Measurements from ENCODE around the gene AHSA1.

The AHSA1 gene

GRCh38 chr14:77508249-77508648 lies 50.4 kb downstream of the AHSA1 start:
- DNase-seq (ENCODE audit: low read depth): peak; percentile 49
- no peak overlapping the region for H3K4me3 ChIP-seq (ENCODE audit: low read length)
- TF ChIP-seq CTCF (conservative IDR thresholded peaks at IDR 0.05; ENCODE audit: low read length): no peak

GRCh38 chr14:77508876-77509275 lies 51.0 kb downstream of the AHSA1 start:
- no peak overlapping the region for H3K4me3 ChIP-seq (ENCODE audit: low read length)
- TF ChIP-seq CTCF (conservative IDR thresholded peaks at IDR 0.05; ENCODE audit: low read length): no peak
- no peak for DNase-seq (ENCODE audit: low read depth)

GRCh38 chr14:77509366-77509765 lies 51.5 kb downstream of the AHSA1 start:
- TF ChIP-seq CTCF (conservative IDR thresholded peaks at IDR 0.05; ENCODE audit: low read length): no peak
- no peak for DNase-seq (ENCODE audit: low read depth)
- no peak overlapping the region for H3K4me3 ChIP-seq (ENCODE audit: low read length)

- no peak for DNase-seq (ENCODE audit: low read depth)
- H3K4me3 ChIP-seq (ENCODE audit: low read length): no peak overlapping the region
- no peak for TF ChIP-seq CTCF (conservative IDR thresholded peaks at IDR 0.05; ENCODE audit: low read length)
Observed at GRCh38 chr14:77511486-77512162, 53.7 kb downstream of the AHSA1 start.

GRCh38 chr14:77516126-77516525 lies 58.2 kb downstream of the AHSA1 start:
- no peak overlapping the region for H3K4me3 ChIP-seq (ENCODE audit: low read length)
- no peak for TF ChIP-seq CTCF (conservative IDR thresholded peaks at IDR 0.05; ENCODE audit: low read length)
- DNase-seq (ENCODE audit: low read depth): no peak
